Liver (tissue), 3 donors: ENCODE measurements around the gene RADIL.

Source experiments
- CTCF ChIP-seq: fragments of 150-350 bp; IDR thresholded peaks from 2 replicates; pipeline ENCODE4 v1.5.1; 2017; ENCODE audit warnings: improper control_type of control experiment, low read depth, low read length; ENCODE audit not compliant: missing input control
- EGR1 ChIP-seq, 2 donors: IDR thresholded peaks; 2 replicates each; pipeline ENCODE4 v1.6.1; 2016 to 2018; ENCODE audit warnings: antibody characterized with exemption in 2 of 2, low read depth in 2 of 2
- GABPA ChIP-seq, 2 donors: IDR thresholded peaks in 1 of 2; conservative IDR thresholded peaks in 1 of 2; 2 replicates each; pipeline ENCODE4 v1.6.1; 2016; ENCODE audit warnings: antibody characterized with exemption in 2 of 2, mild to moderate bottlenecking in 1 of 2, moderate library complexity in 1 of 2
- HNF4A ChIP-seq, 2 donors: conservative IDR thresholded peaks; 2 replicates each; pipeline ENCODE4 v1.6.1; 2016; ENCODE audit warnings: antibody characterized with exemption in 2 of 2, mild to moderate bottlenecking in 2 of 2
- JUND ChIP-seq, 2 donors: IDR thresholded peaks; 2 replicates each; pipeline ENCODE4 v1.6.1; 2016; ENCODE audit warnings: antibody characterized with exemption in 2 of 2
- NR2F2 ChIP-seq: IDR thresholded peaks from 2 replicates; pipeline ENCODE4 v1.6.1; 2016; ENCODE audit warnings: antibody characterized with exemption
- RAD21 ChIP-seq, 2 donors: IDR thresholded peaks; 2 replicates each; pipeline ENCODE4 v1.6.1; 2016; ENCODE audit warnings: antibody characterized with exemption in 2 of 2, mild to moderate bottlenecking in 2 of 2
- REST ChIP-seq: IDR thresholded peaks from 2 replicates; pipeline ENCODE4 v1.6.1; 2016; ENCODE audit warnings: antibody characterized with exemption, mild to moderate bottlenecking
- RXRA ChIP-seq, 2 donors: IDR thresholded peaks; 2 replicates each; pipeline ENCODE4 v1.6.1; 2017 to 2018; ENCODE audit warnings: antibody characterized with exemption in 2 of 2, mild to moderate bottlenecking in 1 of 2
- SP1 ChIP-seq: IDR thresholded peaks from 2 replicates; pipeline ENCODE4 v1.6.1; 2018; ENCODE audit warnings: antibody characterized with exemption, mild to moderate bottlenecking
- TAF1 ChIP-seq: conservative IDR thresholded peaks from 2 replicates; pipeline ENCODE4 v1.6.1; 2016; ENCODE audit warnings: antibody characterized with exemption, mild to moderate bottlenecking
- YY1 ChIP-seq: IDR thresholded peaks from 2 replicates; pipeline ENCODE4 v1.6.1; 2016; ENCODE audit warnings: antibody characterized with exemption, mild to moderate bottlenecking
- ZBTB33 ChIP-seq: IDR thresholded peaks from 2 replicates; pipeline ENCODE4 v1.6.1; 2016; ENCODE audit warnings: antibody characterized with exemption
- TF ChIP-seq, protein P1 (sequence below): IDR thresholded peaks from 2 replicates; pipeline ENCODE4 v1.6.1; 2016; ENCODE audit warnings: antibody characterized with exemption
- donor health status: healthy.
- donor health status: healthy.

DNA sequence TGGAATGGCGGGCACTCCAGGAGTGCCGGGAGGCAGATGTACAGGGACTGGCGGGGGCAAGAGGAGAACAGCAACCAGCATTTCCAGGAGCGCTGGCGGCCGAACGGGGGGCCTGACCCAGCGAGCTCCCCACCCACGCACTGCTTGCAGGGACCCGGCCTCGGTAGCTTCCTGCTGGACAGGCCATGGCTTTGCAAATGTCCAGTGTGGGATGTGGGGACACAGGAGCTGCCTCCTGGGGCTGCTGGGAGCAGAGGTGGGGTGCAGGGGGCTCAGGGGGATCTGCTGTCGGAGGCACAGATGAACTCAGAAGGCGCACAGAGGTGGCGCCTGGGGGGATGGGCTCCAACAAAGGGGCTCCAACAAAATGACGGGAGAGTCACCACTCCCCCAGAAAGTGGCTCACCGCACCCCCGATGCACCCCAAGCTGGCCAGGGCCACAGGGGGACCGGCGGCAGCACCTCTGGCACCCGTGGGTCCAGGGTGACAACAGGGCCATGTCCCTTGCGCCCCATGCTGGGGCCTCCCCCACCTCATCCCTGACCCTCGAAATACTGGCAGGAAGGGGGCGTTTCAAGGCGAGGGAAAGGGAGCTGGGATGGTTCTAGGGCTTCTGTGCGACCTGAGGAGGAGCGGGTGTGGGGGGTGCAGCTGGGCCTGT is 67.0 kb downstream of the RADIL start:
- TF ChIP-seq CTCF (no peak), HNF4A (conservative IDR thresholded peaks at IDR 0.05) (no peak), NR2F2 (no peak), JUND (IDR thresholded peaks at IDR 0.05) (no peak), RAD21 (IDR thresholded peaks at IDR 0.05) (no peak), REST (no peak), GABPA (IDR thresholded peaks at IDR 0.05 in 1 of 2, conservative IDR thresholded peaks at IDR 0.05 in 1 of 2) (no peak), ZBTB33 (no peak), SP1 (no peak), YY1 (no peak), RXRA (IDR thresholded peaks at IDR 0.05) (no peak), TAF1 (no peak), EGR1 (IDR thresholded peaks at IDR 0.05; ENCODE audit: low read depth in 2 of 2) (no peak)
- TF ChIP-seq, protein P1, sequence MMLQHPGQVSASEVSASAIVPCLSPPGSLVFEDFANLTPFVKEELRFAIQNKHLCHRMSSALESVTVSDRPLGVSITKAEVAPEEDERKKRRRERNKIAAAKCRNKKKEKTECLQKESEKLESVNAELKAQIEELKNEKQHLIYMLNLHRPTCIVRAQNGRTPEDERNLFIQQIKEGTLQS: no peak
